Uterus (tissue), 4 donors: ENCODE data around the gene KCNE2. TPM values are rescaled to one million over a fixed set of nuclear protein-coding genes. Genes with fewer than 3 reads are reported as not detected.

Experiments
- DNase-seq, 2 donors: peaks; one replicate each; pipeline ENCODE4 v3.0.0-alpha.2; 2019 to 2020
- H3K27ac ChIP-seq, 2 donors: fragments of 200-600 bp; sonication (generic); 1 replicate in 1 of 2; 2 replicates in 1 of 2; pipeline ENCODE4 v1.5.1; 2016 to 2018
- H3K27me3 ChIP-seq, 2 donors: fragments of 200-600 bp; sonication (generic); one replicate each; pipeline ENCODE4 v1.5.1; 2018 to 2019; ENCODE audit warnings: control low read depth in 1 of 2
- H3K36me3 ChIP-seq, 2 donors: fragments of 200-600 bp; sonication (generic); one replicate each; pipeline ENCODE4 v1.5.1; 2019; ENCODE audit warnings: control low read depth in 1 of 2
- H3K4me1 ChIP-seq, 2 donors: fragments of 200-600 bp; sonication (generic); one replicate each; pipeline ENCODE4 v1.5.1; 2018 to 2019; ENCODE audit warnings: control low read depth in 1 of 2
- H3K4me3 ChIP-seq, 2 donors: fragments of 200-600 bp; sonication (generic); 1 replicate in 1 of 2; 2 replicates in 1 of 2; pipeline ENCODE4 v1.5.1; 2018 to 2019; ENCODE audit warnings: mild to moderate bottlenecking in 1 of 2
- H3K9me3 ChIP-seq, 2 donors: fragments of 200-600 bp; sonication (generic); one replicate each; pipeline ENCODE4 v1.5.1; 2019; ENCODE audit warnings: control low read depth in 1 of 2
- CTCF ChIP-seq, 4 experiments: fragments of 200-600 bp in 2 of 4; fragments of 450-650 bp in 2 of 4; sonication (generic) in 2 of 4; IDR thresholded peaks; one replicate each; pipeline ENCODE4 v1.5.1; 2016 to 2019; ENCODE audit warnings: antibody characterized with exemption in 4 of 4, mild to moderate bottlenecking in 2 of 4, moderate library complexity in 1 of 4
- POLR2A ChIP-seq, 2 donors: fragments of 450-650 bp; IDR thresholded peaks; one replicate each; pipeline ENCODE4 v1.6.1; 2016; ENCODE audit warnings: antibody characterized with exemption in 2 of 2, mild to moderate bottlenecking in 1 of 2, moderate library complexity in 1 of 2
- intact Hi-C: fragments of 100-400 bp; cut with DNase I; formaldehyde crosslinking; loops from one replicate; pipeline ENCODE4 v1.15.1; 2023; ENCODE audit warnings: low total_unique reads
- total RNA-seq, 4 donors: library from RNA; depleted of rRNA in 3 of 4; stranded (reverse); fragments of >200 nt in 3 of 4; gene quantifications; one replicate each; pipeline versions ENCODE4 v1.1.0 to v1.2.4, GENCODE V29; 2014 to 2023
- donor health status: DM: yes; HTN: yes; CAD: no.

The KCNE2 gene
- total RNA-seq, 4 donors from 2014 or later: 0.85 TPM; not detected in 3

- Histone ChIP-seq H3K4me1 (no peaks in the 10 kb centered on the region), H3K27ac (no peak overlapping the region)
- DNase-seq: no peak
Observed at GRCh38 chr21:34337741-34338140, 26.1 kb upstream of the KCNE2 start.

DNA sequence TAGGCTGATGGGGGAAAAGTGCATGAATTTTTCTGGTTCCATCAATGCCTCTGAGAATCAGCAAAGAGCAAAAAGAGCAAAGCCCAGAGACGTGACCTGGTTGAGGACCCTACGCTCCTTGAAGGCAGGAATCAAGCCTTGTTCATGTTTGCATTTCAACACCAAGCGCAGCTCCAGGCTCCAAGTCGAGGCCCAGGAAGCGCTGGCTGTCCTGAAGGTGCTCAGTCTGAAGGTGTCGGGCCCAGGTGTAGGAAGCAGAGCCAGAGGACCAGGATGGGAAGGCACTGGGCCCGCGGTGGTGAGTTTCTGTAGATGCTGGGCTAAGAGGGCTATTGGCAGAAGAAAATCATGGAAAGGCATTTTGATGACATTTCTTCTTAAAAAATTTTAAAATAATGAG lies 25.6 kb upstream of the KCNE2 start:
- Histone ChIP-seq H3K4me1 (no peaks in the 10 kb centered on the region), H3K27me3 (no peaks in the 10 kb centered on the region), H3K36me3 (no peaks in the 10 kb centered on the region), H3K4me3 (no peak overlapping the region), H3K9me3 (no peaks in the 10 kb centered on the region), H3K27ac (no peak overlapping the region)
- no peak for TF ChIP-seq POLR2A (IDR thresholded peaks at IDR 0.05)
- TF ChIP-seq CTCF (IDR thresholded peaks at IDR 0.05): no peak
- intact Hi-C loops: no loop called here
- no peak for DNase-seq

More at GRCh38 chr21:34337741-34338140, 26.1 kb upstream of the KCNE2 start:
- no peak for TF ChIP-seq POLR2A (IDR thresholded peaks at IDR 0.05)
- no peak for TF ChIP-seq CTCF (IDR thresholded peaks at IDR 0.05)
- intact Hi-C loops: no loop called here
- H3K9me3 ChIP-seq: no peaks in the 10 kb centered on the region
- H3K36me3 ChIP-seq: no peaks in the 10 kb centered on the region
- no peak overlapping the region for H3K4me3 ChIP-seq
- H3K27me3 ChIP-seq: no peaks in the 10 kb centered on the region

GRCh38 chr21:34340061-34340460 lies 23.7 kb upstream of the KCNE2 start:
- Histone ChIP-seq H3K27me3 (no peaks in the 10 kb centered on the region), H3K4me1 (no peaks in the 10 kb centered on the region), H3K27ac (no peak overlapping the region), H3K36me3 (no peaks in the 10 kb centered on the region), H3K4me3 (no peak overlapping the region), H3K9me3 (no peaks in the 10 kb centered on the region)
- intact Hi-C loops: no loop called here
- no peak for DNase-seq
- TF ChIP-seq POLR2A (IDR thresholded peaks at IDR 0.05): no peak
- no peak for TF ChIP-seq CTCF (IDR thresholded peaks at IDR 0.05)

- DNase-seq: no peak
- Histone ChIP-seq H3K36me3 (no peaks in the 10 kb centered on the region), H3K4me1 (no peaks in the 10 kb centered on the region), H3K9me3 (no peaks in the 10 kb centered on the region), H3K27me3 (no peaks in the 10 kb centered on the region), H3K27ac (no peak overlapping the region), H3K4me3 (no peak overlapping the region)
- no peak for TF ChIP-seq POLR2A (IDR thresholded peaks at IDR 0.05)
- no peak for TF ChIP-seq CTCF (IDR thresholded peaks at IDR 0.05)
- intact Hi-C loops: no loop called here
Observed at GRCh38 chr21:34342476-34342875, 21.3 kb upstream of the KCNE2 start.

GRCh38 chr21:34343347-34343746 lies 20.5 kb upstream of the KCNE2 start:
- no peaks in the 10 kb centered on the region for H3K4me1 ChIP-seq
- H3K9me3 ChIP-seq: no peaks in the 10 kb centered on the region
- no peak for DNase-seq
- no peak for TF ChIP-seq POLR2A (IDR thresholded peaks at IDR 0.05)
- TF ChIP-seq CTCF (IDR thresholded peaks at IDR 0.05): no peak
- H3K36me3 ChIP-seq: no peaks in the 10 kb centered on the region
- H3K27ac ChIP-seq: no peak overlapping the region
- H3K27me3 ChIP-seq: no peaks in the 10 kb centered on the region
- intact Hi-C loops: no loop called here
- no peak overlapping the region for H3K4me3 ChIP-seq
